ENCODE measurements around the gene FAM174A.
A peak's percentile ranks its signal among the peaks of the same experiment; 100 is the strongest.

FAM174A gene

DNA sequence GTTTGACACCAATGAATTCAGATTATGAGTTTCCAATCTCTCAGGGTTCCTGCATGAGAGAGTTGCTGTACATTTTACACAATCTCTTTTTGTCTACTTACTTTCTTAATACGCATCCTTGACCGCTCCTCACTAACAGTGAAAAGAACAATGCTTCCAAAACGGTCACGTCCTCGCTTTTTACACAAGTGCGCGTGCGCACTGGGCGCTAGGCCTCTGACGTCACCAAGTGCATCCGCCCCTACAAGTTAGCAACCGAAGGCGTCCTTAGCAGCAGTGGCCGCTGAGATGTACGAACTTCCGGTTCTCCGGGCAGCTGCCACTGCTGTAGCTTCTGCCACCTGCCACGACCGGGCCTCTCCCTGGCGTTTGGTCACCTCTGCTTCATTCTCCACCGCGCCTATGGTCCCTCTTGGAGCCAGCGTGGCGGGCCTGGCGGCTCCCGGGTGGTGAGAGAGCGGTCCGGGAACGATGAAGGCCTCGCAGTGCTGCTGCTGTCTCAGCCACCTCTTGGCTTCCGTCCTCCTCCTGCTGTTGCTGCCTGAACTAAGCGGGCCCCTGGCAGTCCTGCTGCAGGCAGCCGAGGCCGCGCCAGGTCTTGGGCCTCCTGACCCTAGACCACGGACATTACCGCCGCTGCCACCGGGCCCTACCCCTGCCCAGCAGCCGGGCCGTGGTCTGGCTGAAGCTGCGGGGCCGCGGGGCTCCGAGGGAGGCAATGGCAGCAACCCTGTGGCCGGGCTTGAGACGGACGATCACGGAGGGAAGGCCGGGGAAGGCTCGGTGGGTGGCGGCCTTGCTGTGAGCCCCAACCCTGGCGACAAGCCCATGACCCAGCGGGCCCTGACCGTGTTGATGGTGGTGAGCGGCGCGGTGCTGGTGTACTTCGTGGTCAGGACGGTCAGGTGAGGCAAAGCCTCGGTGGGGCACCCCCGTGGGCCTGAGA is at the start of gene FAM174A:
Gene FAM174A, plus strand, starts transcription at position 315 of the 946 bp plus-strand sequence. Its CDS starts 157 bp downstream, at position 472.
- peak; percentile 95 for DNase-seq (ENCODE audit: low spot score)

DNA sequence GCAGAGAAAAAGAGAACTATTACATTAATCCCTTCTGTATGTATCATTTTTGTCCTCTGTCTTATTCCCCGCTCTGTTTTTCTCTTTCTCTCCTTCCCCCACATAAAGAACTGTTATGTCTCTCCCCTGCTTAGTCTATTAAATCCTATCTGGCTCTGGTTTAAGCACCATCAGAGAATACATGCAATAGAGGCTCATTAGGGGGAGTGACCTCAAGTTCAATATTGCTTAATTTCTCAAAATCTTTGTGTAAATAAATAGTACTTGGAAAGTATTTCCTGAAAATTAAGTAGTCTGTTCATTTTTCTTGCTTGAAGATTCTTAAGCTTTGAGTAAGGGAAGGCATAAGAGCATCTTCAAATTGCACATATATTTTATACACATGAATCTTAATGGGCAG is 41.2 kb upstream of the FAM174A start:
- DNase-seq (ENCODE audit: low spot score), result no peak

DNA sequence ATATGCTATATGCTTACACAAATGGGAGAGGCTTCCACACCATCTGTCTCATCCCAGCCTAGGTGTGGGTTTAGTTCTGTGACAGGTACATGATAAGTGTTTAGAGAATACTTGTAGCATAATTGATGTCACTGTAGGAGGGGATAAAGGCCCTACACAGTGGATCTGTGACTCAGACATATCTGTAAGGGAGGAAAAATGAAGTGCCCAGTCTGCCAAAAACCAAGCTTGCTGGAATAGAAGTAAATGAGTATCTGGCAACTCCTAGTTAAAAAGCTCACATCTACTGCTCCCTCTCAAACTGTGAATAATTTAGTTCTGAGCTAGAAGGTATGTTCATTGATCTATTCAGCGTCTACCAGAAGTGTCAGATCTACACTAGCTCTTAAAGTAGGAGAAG is 38.9 kb upstream of the FAM174A start:
- no peak for DNase-seq (ENCODE audit: low spot score)

DNA sequence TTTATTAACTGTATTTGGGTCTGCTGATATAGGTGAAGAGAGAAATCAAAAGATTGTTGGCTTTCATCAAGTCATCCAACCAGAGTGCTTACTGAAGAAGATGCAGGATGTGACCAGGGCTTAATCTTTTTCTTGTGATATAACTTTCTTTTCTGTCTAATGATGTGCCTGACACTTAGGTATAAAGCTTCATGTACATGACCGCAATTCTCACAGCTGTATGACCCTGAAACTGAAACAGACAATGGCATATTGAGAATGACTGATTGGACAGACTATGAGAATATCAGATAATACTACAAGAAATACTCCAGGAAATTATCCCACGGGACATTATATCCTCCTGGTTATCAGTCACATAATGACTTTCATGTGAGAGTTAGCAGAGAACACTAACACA is 32.5 kb upstream of the FAM174A start:
- DNase-seq (ENCODE audit: low spot score), result no peak

DNA sequence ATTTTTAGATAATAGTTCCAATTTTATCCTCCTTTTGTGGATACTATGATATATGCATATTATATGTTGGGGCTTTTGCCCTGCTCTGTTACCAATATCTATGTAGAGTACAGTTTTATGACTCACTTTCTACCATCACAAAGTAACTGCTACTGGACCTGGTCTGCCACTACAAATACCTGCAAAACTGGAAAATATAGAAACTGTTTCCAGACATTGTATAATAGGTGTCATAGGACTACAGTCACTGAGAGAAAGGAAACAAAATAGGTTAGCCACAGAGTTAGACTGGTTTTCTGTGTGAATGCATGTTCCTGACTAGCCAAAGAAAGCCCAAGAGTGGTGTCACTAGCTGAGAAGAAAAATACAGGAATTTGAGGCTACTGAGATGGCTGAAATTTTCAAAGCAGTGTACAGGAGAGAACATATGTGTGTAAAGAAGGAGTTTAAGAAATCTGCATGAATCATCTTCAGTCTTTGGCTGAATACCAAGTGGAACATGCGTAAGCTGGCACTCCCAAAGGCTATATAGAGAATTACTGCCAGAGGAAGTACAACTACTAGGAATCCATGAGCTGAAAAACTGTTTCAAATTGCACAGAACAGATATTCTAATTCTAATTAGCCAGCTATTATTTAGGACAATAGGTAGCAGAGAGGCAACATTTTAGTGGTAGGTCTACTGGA is 29.0 kb upstream of the FAM174A start:
- no peak for DNase-seq (ENCODE audit: low spot score)

DNA sequence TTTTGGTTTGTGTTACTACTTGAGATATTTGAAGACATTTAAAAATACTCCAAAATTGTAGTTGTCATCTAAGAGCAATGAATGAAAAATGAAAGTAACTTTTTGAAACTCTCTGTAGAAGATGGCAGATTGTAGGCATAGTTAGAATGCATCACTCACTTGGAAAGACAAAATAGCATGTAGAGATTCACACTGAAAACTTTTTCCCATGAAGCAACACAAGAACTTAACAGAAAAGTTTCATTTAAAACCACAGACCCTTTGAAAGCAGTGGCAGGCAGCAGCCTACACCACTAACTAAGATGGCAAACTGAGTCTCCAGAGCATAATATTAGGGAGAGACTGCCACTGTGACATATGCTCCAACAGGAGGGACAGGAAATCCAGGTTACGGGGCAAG is 18.9 kb upstream of the FAM174A start:
- no peak for DNase-seq (ENCODE audit: low spot score)

DNA sequence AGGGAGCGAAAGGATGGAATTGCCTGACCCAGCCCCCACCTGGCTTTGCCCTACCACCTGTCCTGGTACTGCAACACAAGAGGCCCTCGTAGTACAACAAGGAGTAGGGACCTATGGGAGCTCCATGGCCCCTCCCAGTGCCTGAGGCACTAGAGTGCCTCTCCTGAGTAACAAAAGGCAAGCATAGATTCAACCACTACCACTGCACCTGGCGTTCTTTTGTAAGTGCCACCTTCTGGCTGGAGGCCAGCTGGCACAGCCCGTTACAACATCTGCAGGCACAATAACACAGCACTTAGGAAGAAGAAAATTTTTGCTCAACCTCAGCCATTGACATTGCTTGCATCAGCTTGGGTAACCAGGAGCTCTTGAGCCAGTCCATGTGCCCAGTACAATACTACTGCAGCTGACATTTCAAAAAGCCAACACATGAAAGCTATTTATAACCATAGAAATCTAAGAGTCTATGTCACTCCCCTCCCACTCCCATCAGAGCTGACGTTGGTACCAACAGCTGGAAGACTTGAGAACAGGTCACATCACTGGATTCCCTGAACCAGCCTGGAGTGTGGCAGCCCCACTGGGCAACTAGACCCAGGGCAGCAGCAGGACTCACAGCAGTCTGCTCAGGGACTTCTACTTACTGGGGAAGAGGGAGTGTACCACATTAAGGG is 17.7 kb upstream of the FAM174A start:
- no peak for DNase-seq (ENCODE audit: low spot score)

DNA sequence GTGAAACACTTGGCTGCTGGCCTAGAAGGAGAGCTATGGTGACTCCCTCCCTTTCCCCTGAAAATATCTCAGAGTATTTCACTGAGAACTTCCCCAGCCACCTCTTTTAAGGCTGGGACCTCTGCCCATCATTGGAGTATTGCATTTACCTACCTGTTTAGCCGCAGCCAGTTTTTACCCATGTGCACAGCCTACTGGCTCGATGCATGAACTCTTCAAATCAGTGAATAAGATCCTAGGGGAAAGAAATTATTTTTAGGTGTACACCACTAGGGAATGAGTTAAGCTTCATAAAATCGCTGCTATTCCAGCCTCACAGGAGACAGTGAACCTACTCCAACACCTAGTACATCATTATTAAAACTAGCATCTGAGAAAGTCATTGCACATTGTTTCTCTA is 16.8 kb upstream of the FAM174A start:
- no peak for DNase-seq (ENCODE audit: low spot score)

DNA sequence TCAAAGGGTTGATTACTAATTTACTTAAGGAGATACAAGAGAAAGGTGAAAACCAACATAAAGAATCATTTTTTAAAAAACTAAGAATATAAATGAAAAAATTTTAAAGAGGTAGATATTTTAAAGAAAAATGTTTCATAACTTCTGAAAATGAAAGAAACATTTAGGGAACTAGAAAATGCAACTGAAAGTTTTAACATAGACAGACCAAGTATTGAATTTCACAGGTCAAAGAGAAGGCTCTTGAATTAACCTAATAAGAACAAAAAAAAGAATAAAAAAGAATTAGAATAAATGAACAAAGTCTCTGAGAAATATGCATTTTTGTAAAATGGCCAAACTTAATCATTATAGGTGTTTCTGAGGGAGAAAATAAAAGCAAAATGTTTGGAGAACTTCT is 16.1 kb upstream of the FAM174A start:
- no peak for DNase-seq (ENCODE audit: low spot score)

DNA sequence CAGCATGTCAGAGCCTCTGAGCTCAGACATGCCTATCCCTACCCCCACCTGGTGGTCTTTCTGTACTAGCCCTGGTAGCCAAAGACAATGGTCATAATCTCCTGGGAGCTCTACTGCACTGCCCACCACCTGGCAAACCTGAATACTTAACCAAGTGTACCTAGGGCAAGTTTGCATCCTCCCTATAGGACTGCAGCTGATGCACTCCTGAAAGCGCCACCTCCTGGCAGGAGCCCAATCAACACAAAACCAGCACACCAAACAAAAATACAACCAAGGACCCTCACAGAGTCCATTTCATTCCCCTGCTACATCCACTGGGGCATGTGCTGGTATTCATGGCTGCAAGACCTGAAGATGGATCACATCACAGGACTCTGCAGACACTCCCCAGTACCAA is 14.8 kb upstream of the FAM174A start:
- no peak for DNase-seq (ENCODE audit: low spot score)

DNA sequence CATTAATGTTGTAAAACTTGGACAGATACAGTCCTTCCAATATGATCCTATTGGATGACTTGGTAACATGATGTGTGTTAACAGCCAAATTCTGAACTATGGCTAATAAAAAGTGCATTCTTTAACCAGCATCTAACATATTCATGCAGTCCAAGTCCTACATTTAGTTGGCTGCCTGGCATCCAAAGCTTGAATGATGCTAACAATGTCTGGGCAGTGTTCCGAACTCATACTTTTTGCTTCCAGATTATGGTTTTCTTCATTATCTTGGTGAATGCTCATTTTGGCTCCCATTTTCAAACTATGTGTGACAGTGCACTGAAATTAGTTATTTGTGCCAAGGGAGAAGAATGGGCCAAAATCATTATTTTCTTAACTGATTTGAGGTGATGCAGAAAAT is 2.8 kb downstream of the FAM174A start:
- no peak for DNase-seq (ENCODE audit: low spot score)

DNA sequence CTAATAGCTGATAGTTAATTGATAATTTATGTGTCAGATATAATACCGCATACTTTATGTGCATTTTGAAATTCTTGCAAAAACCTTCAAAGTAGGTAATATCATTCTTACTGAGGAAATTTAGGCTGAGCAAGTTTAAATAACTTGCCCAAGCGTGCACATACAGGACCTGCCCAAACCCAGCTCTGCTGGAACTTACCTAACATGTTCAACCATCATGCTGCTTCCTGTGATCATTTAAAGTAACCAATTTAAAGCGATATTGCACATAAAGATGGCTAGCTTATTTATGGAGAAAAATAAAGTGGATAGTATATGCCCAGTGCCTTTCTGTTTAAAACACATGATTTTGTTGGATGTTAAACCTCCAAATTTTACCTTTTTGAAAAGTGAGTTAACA is 4.3 kb downstream of the FAM174A start:
- DNase-seq (ENCODE audit: low spot score), result no peak

DNA sequence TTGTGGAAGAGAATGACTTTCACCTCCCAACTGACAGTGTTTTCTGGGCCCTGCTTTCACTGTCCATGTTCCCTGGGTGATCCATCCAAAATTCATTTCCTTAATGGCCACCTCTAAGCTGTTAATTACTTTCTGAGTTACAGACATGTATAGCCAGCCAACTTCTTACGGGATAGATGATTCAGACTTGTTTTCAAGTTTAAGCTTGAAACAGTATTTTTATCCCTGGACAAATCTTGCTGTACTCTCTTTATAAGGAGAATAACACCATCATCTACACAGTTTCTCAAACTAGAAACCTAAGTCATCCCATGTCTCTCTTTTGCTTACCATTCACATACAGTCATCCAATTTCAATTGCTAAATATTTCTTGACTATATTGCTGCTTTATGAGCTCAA is 6.9 kb downstream of the FAM174A start:
- no peak for DNase-seq (ENCODE audit: low spot score)

DNA sequence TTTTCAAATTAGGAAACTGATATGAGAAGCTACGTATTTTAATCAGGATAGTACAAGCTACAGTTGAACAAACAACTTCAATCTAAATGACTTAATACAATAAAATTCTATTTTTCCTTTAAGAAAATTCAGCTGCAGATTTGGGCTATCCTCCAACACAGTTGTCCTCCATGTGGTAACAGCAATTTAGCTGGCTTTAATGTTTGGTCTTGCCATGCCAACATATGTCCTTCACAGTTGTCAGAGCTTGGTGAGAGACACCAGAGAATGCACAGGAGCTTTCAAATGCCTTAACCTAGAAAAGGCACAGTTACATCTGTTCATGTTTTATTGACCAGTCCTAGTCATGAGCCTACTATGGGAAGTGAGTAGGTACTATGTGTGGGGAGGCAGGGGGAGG is 10.8 kb downstream of the FAM174A start:
- DNase-seq (ENCODE audit: low spot score), result no peak

DNA sequence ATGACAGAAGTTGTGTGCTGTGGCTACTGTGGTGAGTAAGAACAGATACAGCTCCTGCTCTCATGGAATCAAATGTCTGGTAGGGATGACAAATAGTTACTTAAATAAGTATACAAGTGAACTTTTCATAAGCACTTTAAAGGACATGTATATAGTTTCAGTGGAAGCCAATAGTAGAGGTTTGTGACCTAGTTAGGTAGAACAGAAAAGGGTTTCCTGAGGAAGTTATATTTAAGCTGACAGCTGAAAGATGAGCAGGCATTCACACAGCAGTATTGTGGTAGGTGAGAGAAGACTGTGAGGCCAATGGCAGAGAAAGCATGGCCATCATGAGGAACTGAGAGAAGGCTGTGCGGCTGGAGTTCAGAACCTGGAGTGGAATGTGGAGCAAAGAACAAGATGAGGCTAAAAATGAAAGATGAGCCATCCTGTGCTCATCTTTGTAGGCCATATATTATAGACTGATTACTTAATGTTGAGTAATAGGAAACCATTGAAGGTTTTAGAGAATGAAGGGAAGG is 15.4 kb downstream of the FAM174A start:
- no peak for DNase-seq (ENCODE audit: low spot score)

DNA sequence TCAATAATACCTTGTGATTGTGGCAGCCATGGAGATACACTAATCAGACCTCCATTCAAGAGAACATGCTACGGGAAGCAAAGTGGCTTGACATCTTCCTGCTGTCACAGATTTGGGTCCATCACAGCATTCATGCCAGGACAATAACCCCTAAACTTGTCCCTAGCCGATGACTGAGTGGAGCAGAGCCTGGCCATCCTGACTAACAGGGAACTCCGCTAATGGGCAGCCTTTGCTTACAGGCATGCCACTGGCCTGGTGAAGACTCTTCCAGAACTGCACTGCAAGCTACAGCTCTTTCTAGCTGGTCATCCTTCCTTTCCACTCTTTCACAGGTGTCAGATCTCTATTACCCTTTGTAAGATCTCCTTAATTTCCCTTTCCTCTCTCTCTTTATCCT is 16.0 kb downstream of the FAM174A start:
- DNase-seq (ENCODE audit: low spot score), result no peak

DNA sequence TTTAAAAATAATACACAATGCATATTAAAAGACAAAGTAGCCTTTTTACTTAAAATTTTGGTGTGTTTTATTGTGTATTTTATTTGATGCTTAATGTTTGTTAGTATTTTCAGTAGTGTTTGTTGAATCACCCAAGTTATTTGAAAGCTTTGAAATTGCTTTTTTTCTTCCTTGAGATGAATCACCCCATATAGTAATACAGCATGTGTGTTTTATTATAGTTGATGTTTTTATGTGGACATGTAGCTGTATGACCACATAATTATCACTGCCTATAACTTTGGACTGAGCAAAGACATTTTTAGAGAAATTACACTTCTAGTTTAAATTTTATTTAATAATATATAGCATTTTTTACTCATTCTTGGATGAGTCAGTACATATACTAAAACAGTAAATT is 18.0 kb downstream of the FAM174A start:
- no peak for DNase-seq (ENCODE audit: low spot score)

DNA sequence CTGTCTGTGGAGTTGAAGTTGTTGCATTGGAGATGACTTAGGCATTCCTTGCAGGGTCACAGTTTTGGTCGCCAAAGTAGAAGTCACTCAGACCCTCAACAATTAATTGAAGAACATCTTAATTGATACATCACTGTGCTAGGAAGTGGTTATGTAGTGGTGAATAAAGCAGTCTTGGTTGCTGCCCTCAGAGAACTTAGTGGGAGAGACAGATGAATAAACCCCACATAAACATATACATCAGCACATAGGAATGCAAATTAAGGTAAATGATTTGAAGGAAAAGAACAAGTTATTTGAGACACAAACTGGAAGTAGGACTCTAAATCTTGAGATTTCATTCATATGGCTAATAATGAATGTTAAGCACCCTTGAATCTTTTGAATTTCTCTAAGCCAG is 25.7 kb downstream of the FAM174A start:
- DNase-seq (ENCODE audit: low spot score), result no peak

DNA sequence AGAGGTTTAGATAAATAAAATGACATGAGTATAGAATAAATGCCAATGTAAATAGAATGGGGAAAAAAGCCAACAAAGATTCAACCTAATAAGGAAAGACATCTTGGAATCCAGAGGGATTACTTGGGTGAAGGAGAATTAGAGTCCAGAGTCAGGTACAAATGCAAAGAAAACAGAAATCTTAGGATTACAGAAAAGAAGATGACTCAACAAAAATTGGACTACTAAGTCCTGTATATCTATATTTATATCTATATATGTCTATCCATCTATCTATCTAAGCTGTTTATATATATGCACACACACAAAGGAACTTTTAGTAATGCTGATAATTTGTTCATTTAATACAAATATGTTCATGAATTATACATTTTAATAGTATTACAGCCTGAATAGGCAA is 27.6 kb downstream of the FAM174A start:
- DNase-seq (ENCODE audit: low spot score), result no peak

DNA sequence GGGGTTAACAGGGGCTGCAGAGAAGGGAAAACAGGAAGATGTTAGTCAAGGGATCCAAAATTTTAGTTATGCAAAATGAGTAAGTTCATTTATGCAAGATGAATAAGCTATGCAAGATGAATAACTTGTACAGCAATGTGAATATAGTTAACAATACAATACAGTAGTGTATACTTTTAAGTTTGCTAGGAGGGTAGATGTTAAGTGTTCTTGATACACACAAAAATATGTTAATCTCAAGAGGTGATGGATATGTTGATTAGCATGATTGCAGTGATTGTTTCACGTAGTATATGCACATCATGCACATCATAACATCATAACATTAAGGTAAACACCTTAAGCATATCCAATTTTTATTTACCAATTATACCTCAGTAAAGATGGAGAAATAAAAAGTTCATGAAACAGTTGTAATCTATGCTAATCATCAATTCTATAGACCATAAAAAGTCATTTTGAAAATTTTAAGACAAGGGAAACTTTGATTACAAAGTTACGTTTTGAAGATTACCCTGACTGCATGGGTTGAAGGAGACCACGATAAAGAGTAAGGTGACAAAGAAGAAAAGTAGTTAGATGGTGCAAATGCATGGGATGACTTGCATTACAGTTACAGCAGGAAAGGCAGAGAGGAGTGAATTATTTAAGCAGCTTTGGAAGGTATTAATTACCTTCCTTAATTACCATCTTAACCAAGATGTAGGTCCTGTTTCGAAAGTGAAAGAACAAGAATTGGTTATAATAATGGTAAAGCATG is 31.4 kb downstream of the FAM174A start:
- peak; percentile 41 for DNase-seq (ENCODE audit: low spot score)

DNA sequence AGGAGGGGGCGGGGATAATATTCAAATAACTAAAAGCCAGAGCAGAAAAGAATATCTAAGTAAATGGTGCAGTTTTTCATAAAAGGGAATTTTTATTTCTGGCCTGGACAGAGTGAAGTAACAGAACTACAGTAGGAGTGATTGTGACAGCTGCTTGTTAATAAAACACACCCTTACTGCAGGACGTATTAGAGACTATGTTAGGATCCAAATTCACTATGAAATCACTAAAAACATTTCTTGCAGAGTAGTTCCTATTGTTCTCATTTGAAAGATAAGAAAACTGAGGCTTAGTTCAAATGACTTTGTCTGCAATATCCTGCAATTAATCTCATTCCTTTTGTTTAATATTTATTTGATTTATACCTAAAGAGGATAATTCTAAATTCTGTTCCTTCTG is 39.5 kb downstream of the FAM174A start:
- DNase-seq (ENCODE audit: low spot score), result no peak

DNA sequence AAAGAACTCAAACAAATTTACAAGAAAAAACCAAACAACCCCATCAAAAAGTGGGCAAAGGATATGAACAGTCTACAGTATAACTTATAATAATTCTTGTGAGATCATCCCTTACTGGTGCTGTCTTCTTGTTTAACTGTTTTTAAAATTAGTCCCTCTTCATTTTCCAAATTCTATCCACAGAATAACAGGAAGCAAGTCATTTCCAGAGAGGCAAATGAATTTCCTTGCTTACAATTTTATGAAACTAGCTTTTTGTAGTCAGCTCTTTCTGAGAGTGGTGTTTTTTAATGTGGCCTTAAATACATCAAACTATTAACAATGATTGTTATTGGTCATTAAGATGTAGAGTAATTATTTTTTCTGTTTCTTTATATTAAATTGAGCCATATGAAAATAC is 40.6 kb downstream of the FAM174A start:
- DNase-seq (ENCODE audit: low spot score), result no peak
